ENCODE data around the gene CCDC74B.
"Not testable (repeated sequence)": the region's sequence is repeated elsewhere in the genome, so short reads cannot be mapped to it uniquely, and the experiment has no call there.

Gene CCDC74B

DNA sequence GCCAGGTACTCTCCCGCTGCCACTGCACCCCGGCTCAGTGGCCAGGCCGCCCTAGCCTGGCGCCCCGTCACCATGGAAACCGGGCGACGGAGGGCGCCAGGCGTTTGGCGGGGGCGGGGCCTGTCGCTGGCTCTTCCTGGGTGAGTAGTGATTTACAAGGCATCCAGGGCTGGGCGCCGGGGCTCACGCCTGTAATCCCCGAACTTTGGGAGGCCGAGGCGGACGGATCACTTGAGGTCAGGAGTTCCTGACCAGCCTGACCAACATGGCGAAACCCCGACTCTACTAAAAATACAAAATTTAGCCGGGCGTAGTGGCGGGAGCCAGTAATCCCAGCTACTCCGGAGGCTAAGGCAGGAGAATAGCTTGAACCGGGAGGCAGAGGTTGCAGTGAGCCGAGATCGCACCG, at the start of gene CCDC74B:
CCDC74B (minus strand) TSS at position 107 of the 409 bp plus-strand sequence. CDS start 116 bp downstream, outside the sequence.
- not testable (repeated sequence) for H3K36me3 Mint-ChIP-seq (ENCODE audit: low read depth); H3K27ac Mint-ChIP-seq; H3K9me3 Mint-ChIP-seq; H3K4me1 Mint-ChIP-seq (ENCODE audit: low read depth)
- DNase-seq (ENCODE audit: low spot score): peak; percentile 61
- H3K27me3 Mint-ChIP-seq (ENCODE audit: low read depth): peaks cover 11% of the 10 kb centered on the region
- peak within 1 kb of the TSS; percentile 79 for H3K4me3 Mint-ChIP-seq

DNA sequence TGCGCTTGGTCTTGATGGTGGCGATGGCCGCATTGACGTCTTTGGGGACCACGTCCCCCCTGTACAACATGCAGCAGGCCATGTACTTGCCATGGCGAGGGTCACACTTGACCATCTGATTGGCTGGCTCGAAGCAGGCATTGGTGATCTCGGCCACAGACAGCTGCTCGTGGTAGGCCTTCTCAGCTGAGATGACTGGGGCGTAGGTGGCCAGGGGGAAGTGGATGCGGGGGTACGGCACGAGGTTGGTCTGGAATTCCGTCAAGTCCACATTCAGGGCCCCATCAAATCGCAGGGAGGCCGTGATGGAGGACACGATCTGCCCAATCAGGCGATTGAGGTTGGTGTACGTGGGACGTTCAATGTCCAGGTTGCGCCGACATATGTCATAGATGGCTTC, 48.9 kb upstream of the CCDC74B start:
- H3K27ac Mint-ChIP-seq; H3K27me3 Mint-ChIP-seq (ENCODE audit: low read depth); DNase-seq (ENCODE audit: low spot score); H3K4me3 Mint-ChIP-seq; H3K4me1 Mint-ChIP-seq (ENCODE audit: low read depth); H3K9me3 Mint-ChIP-seq: not testable (repeated sequence)
- H3K36me3 Mint-ChIP-seq (ENCODE audit: low read depth): peaks cover 10% of the 10 kb centered on the region

- H3K36me3 Mint-ChIP-seq (ENCODE audit: low read depth): peaks cover 10% of the 10 kb centered on the region
- not testable (repeated sequence) for H3K4me3 Mint-ChIP-seq; H3K9me3 Mint-ChIP-seq; H3K27ac Mint-ChIP-seq; H3K27me3 Mint-ChIP-seq (ENCODE audit: low read depth); H3K4me1 Mint-ChIP-seq (ENCODE audit: low read depth); DNase-seq (ENCODE audit: low spot score)
Measured at GRCh38 chr2:130192451-130192850, 47.5 kb upstream of the CCDC74B start.

- H3K27ac Mint-ChIP-seq; H3K4me1 Mint-ChIP-seq (ENCODE audit: low read depth); H3K9me3 Mint-ChIP-seq; H3K4me3 Mint-ChIP-seq; H3K27me3 Mint-ChIP-seq (ENCODE audit: low read depth); DNase-seq (ENCODE audit: low spot score): not testable (repeated sequence)
- peaks cover 10% of the 10 kb centered on the region for H3K36me3 Mint-ChIP-seq (ENCODE audit: low read depth)
Measured at GRCh38 chr2:130191319-130191718, 46.4 kb upstream of the CCDC74B start.

- DNase-seq (ENCODE audit: low spot score): no peak
- Mint-ChIP-seq H3K27me3 (ENCODE audit: low read depth) (no peaks in the 10 kb centered on the region), H3K4me3 (no peak overlapping the region), H3K27ac (no peak overlapping the region), H3K36me3 (ENCODE audit: low read depth) (peaks cover 10% of the 10 kb centered on the region), H3K4me1 (ENCODE audit: low read depth) (peaks cover 10% of the 10 kb centered on the region), H3K9me3 (no peaks in the 10 kb centered on the region)
Measured at GRCh38 chr2:130190237-130190636, 45.3 kb upstream of the CCDC74B start.

GRCh38 chr2:130188958-130189357, 44.0 kb upstream of the CCDC74B start:
- DNase-seq (ENCODE audit: low spot score); H3K4me3 Mint-ChIP-seq; H3K9me3 Mint-ChIP-seq; H3K27ac Mint-ChIP-seq; H3K27me3 Mint-ChIP-seq (ENCODE audit: low read depth): not testable (repeated sequence)
- peaks cover 12% of the 10 kb centered on the region for H3K4me1 Mint-ChIP-seq (ENCODE audit: low read depth)
- peaks cover 12% of the 10 kb centered on the region for H3K36me3 Mint-ChIP-seq (ENCODE audit: low read depth)

GRCh38 chr2:130187859-130188792, 43.2 kb upstream of the CCDC74B start:
- Mint-ChIP-seq H3K4me1 (ENCODE audit: low read depth) (peaks cover 14% of the 10 kb centered on the region), H3K36me3 (ENCODE audit: low read depth) (peaks cover 14% of the 10 kb centered on the region)
- H3K27me3 Mint-ChIP-seq (ENCODE audit: low read depth); DNase-seq (ENCODE audit: low spot score); H3K9me3 Mint-ChIP-seq; H3K4me3 Mint-ChIP-seq; H3K27ac Mint-ChIP-seq: not testable (repeated sequence)

- H3K9me3 Mint-ChIP-seq: no peaks in the 10 kb centered on the region
- H3K4me1 Mint-ChIP-seq (ENCODE audit: low read depth): peaks cover 11% of the 10 kb centered on the region
- no peak for DNase-seq (ENCODE audit: low spot score)
- H3K27me3 Mint-ChIP-seq (ENCODE audit: low read depth): no peaks in the 10 kb centered on the region
- no peak overlapping the region for H3K4me3 Mint-ChIP-seq
- H3K36me3 Mint-ChIP-seq (ENCODE audit: low read depth): peaks cover 12% of the 10 kb centered on the region
- H3K27ac Mint-ChIP-seq: no peak overlapping the region
Measured at GRCh38 chr2:130187268-130187667, 42.4 kb upstream of the CCDC74B start.

GRCh38 chr2:130186391-130186790, 41.5 kb upstream of the CCDC74B start:
- Mint-ChIP-seq H3K36me3 (ENCODE audit: low read depth) (peaks cover 8% of the 10 kb centered on the region), H3K27me3 (ENCODE audit: low read depth) (no peaks in the 10 kb centered on the region), H3K4me3 (no peak overlapping the region), H3K9me3 (no peaks in the 10 kb centered on the region), H3K27ac (no peak overlapping the region), H3K4me1 (ENCODE audit: low read depth) (peaks cover 10% of the 10 kb centered on the region)
- no peak for DNase-seq (ENCODE audit: low spot score)

- H3K36me3 Mint-ChIP-seq (ENCODE audit: low read depth): peaks cover 8% of the 10 kb centered on the region
- peak overlapping the region; percentile 20 for H3K27ac Mint-ChIP-seq
- no peaks in the 10 kb centered on the region for H3K27me3 Mint-ChIP-seq (ENCODE audit: low read depth)
- no peaks in the 10 kb centered on the region for H3K9me3 Mint-ChIP-seq
- no peak overlapping the region for H3K4me3 Mint-ChIP-seq
- H3K4me1 Mint-ChIP-seq (ENCODE audit: low read depth): peaks cover 9% of the 10 kb centered on the region
- no peak for DNase-seq (ENCODE audit: low spot score)
Measured at GRCh38 chr2:130185896-130186295, 41.0 kb upstream of the CCDC74B start.

- no peak for DNase-seq (ENCODE audit: low spot score)
- no peaks in the 10 kb centered on the region for H3K9me3 Mint-ChIP-seq
- peaks cover 9% of the 10 kb centered on the region for H3K4me1 Mint-ChIP-seq (ENCODE audit: low read depth)
- H3K4me3 Mint-ChIP-seq: no peak overlapping the region
- no peaks in the 10 kb centered on the region for H3K27me3 Mint-ChIP-seq (ENCODE audit: low read depth)
- peak overlapping the region; percentile 20 for H3K27ac Mint-ChIP-seq
- H3K36me3 Mint-ChIP-seq (ENCODE audit: low read depth): peaks cover 9% of the 10 kb centered on the region
Measured at GRCh38 chr2:130185436-130185835, 40.5 kb upstream of the CCDC74B start.

GRCh38 chr2:130183512-130184373, 38.8 kb upstream of the CCDC74B start:
- H3K36me3 Mint-ChIP-seq (ENCODE audit: low read depth): peaks cover 9% of the 10 kb centered on the region
- no peaks in the 10 kb centered on the region for H3K9me3 Mint-ChIP-seq
- H3K27ac Mint-ChIP-seq: peak overlapping the region; percentile 80
- H3K4me1 Mint-ChIP-seq (ENCODE audit: low read depth): peaks cover 9% of the 10 kb centered on the region
- H3K27me3 Mint-ChIP-seq (ENCODE audit: low read depth): no peaks in the 10 kb centered on the region
- no peak for DNase-seq (ENCODE audit: low spot score)
- peak overlapping the region; percentile 84 for H3K4me3 Mint-ChIP-seq

DNA sequence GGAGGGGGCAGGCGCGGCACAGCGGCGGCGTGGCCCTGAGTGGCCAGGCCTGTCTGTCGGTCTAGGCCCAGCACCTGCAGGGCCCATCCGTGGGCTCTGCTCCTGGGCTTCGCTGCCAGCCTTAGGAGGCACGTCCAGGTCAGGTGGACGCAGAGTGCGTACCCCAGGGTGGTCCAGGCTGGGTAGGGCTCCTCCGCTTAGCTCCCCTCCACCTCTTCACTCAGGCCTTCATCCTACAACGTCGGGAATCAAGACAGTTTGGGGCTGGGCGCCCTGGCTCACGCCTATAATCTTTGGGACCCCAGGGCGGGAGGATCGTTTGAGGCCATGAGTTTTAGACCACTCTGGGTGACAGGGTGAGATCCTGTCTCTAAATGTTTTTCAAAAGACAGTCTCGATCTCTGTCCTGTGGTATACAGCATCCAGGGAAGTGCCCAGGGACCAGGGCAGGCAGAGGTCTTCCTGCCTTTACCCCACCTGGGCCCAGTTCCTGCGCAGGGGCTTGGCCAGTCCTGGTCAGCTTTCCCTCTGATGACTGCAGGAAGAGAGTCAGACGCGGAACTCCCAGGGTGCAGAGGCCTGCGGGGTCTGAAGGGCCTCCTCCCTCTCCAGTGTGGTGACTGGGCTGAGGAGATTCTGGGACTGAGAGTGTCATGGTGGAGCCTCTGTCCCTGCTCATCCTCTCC, 38.1 kb upstream of the CCDC74B start:
- peak overlapping the region; percentile 80 for H3K27ac Mint-ChIP-seq
- H3K4me3 Mint-ChIP-seq: peak overlapping the region; percentile 84
- not testable (repeated sequence) for H3K27me3 Mint-ChIP-seq (ENCODE audit: low read depth); DNase-seq (ENCODE audit: low spot score); H3K4me1 Mint-ChIP-seq (ENCODE audit: low read depth); H3K36me3 Mint-ChIP-seq (ENCODE audit: low read depth); H3K9me3 Mint-ChIP-seq
